OCI-M1 (cell line): Measurements from ENCODE around the gene CYB5RL.
A peak's percentile ranks its signal among the peaks of the same experiment; 100 is the strongest.
"Not testable (repeated sequence)": the region's sequence is repeated elsewhere in the genome, so short reads cannot be mapped to it uniquely, and the experiment has no call there.

Source experiments
- DNase-seq: peaks from one replicate; lab custom pipeline; 2025; lab: John Stamatoyannopoulos, UW

CYB5RL gene

GRCh38 chr1:54225986-54226559 lies 26.2 kb upstream of the CYB5RL start:
- DNase-seq: no peak

GRCh38 chr1:54225378-54225777 lies 25.5 kb upstream of the CYB5RL start:
- no peak for DNase-seq

GRCh38 chr1:54224233-54224632 lies 24.4 kb upstream of the CYB5RL start:
- DNase-seq: no peak

GRCh38 chr1:54223441-54224202 lies 23.8 kb upstream of the CYB5RL start:
- DNase-seq: no peak

- DNase-seq: no peak
These were observed 22.9 kb upstream of the CYB5RL start for GRCh38 chr1:54222711-54223110.

- DNase-seq: no peak
These were observed 22.1 kb upstream of the CYB5RL start for GRCh38 chr1:54221867-54222484.

- DNase-seq: no peak
These were observed 21.4 kb upstream of the CYB5RL start for GRCh38 chr1:54221113-54221834.

- DNase-seq: no peak
These were observed 20.4 kb upstream of the CYB5RL start for GRCh38 chr1:54220004-54220811.

GRCh38 chr1:54219688-54220003 lies 19.8 kb upstream of the CYB5RL start:
- no peak for DNase-seq

- no peak for DNase-seq
These were observed 19.3 kb upstream of the CYB5RL start for GRCh38 chr1:54218883-54219687.

- no peak for DNase-seq
These were observed 15.7 kb upstream of the CYB5RL start for GRCh38 chr1:54215523-54215922.

- peak; percentile 81 for DNase-seq
These were observed 13.0 kb upstream of the CYB5RL start for GRCh38 chr1:54212872-54213271.

GRCh38 chr1:54207896-54208295 lies 8.1 kb upstream of the CYB5RL start:
- DNase-seq: not testable (repeated sequence)

GRCh38 chr1:54207287-54207686 lies 7.5 kb upstream of the CYB5RL start:
- no peak for DNase-seq

GRCh38 chr1:54204199-54204598 lies 4.4 kb upstream of the CYB5RL start:
- DNase-seq: no peak

- DNase-seq: peak; percentile 47
These were observed 728 bp upstream of the CYB5RL start for GRCh38 chr1:54200519-54200997.

- peak; percentile 39 for DNase-seq
These were observed 572 bp downstream of the CYB5RL start for GRCh38 chr1:54199151-54199764.

GRCh38 chr1:54193453-54193852 lies 6.4 kb downstream of the CYB5RL start:
- DNase-seq: no peak

- no peak for DNase-seq
These were observed 8.3 kb downstream of the CYB5RL start for GRCh38 chr1:54191525-54191924.

- DNase-seq: no peak
These were observed 9.3 kb downstream of the CYB5RL start for GRCh38 chr1:54190526-54190925.

GRCh38 chr1:54188291-54188690 lies 11.5 kb downstream of the CYB5RL start:
- DNase-seq: no peak
